ENCODE data around the gene FBXW7.

- TF ChIP-seq TAF1 (IDR thresholded peaks at IDR 0.05; ENCODE audit: low read depth, low read length): no peak
- TF ChIP-seq POLR2AphosphoS5 (IDR thresholded peaks at IDR 0.05; ENCODE audit: low read depth, low read length): no peak
- TF ChIP-seq POLR2A (IDR thresholded peaks at IDR 0.05; ENCODE audit: low read depth, low read length): no peak
These were observed 25.3 kb downstream of the FBXW7 start for GRCh38 chr4:152510349-152511147.

All from GM12891 (cell line).